A172 (cell line): Measurements from ENCODE around the gene ZMIZ1. TPM values are rescaled to one million over a fixed set of nuclear protein-coding genes. Genes with fewer than 3 reads are reported as not detected.
A peak's percentile ranks its signal among the peaks of the same experiment; 100 is the strongest.

Experiments
- DNase-seq: peaks from one replicate; pipeline ENCODE4 v3.0.0-alpha.2; 2015; ENCODE audit warnings: low spot score
- total RNA-seq: library from RNA; depleted of rRNA; stranded (reverse); fragments of >200 nt; shearing (Covaris generic); gene quantifications from 2 replicates; pipeline ENCODE4 v1.2.3, GENCODE V29; 2014

Gene ZMIZ1
- total RNA-seq, 1 experiment from 2014 or later = 16.6 TPM

- no peak for DNase-seq
Measured at GRCh38 chr10:79207096-79207357, 138.3 kb downstream of the ZMIZ1 start.

GRCh38 chr10:79207726-79208125 is 139.0 kb downstream of the ZMIZ1 start:
- no peak for DNase-seq

GRCh38 chr10:79208251-79208983 is 139.7 kb downstream of the ZMIZ1 start:
- no peak for DNase-seq

GRCh38 chr10:79209340-79209739 is 140.6 kb downstream of the ZMIZ1 start:
- DNase-seq = no peak

- no peak for DNase-seq
Measured at GRCh38 chr10:79209831-79210230, 141.1 kb downstream of the ZMIZ1 start.

GRCh38 chr10:79210672-79211071 is 141.9 kb downstream of the ZMIZ1 start:
- no peak for DNase-seq

- no peak for DNase-seq
Measured at GRCh38 chr10:79211616-79212015, 142.8 kb downstream of the ZMIZ1 start.

GRCh38 chr10:79215531-79215930 is 146.8 kb downstream of the ZMIZ1 start:
- no peak for DNase-seq

GRCh38 chr10:79219322-79219957 is 150.7 kb downstream of the ZMIZ1 start:
- DNase-seq = no peak

- DNase-seq = no peak
Measured at GRCh38 chr10:79220307-79220706, 151.5 kb downstream of the ZMIZ1 start.

GRCh38 chr10:79221110-79222051 is 152.6 kb downstream of the ZMIZ1 start:
- DNase-seq = no peak

GRCh38 chr10:79222186-79222585 is 153.4 kb downstream of the ZMIZ1 start:
- no peak for DNase-seq

- DNase-seq = peak; percentile 51
Measured at GRCh38 chr10:79223091-79224048, 154.6 kb downstream of the ZMIZ1 start.

GRCh38 chr10:79224263-79224949 is 155.6 kb downstream of the ZMIZ1 start:
- no peak for DNase-seq

GRCh38 chr10:79224992-79225391 is 156.2 kb downstream of the ZMIZ1 start:
- DNase-seq = no peak

- DNase-seq = no peak
Measured at GRCh38 chr10:79226391-79227245, 157.9 kb downstream of the ZMIZ1 start.

- DNase-seq = no peak
Measured at GRCh38 chr10:79229071-79229541, 160.3 kb downstream of the ZMIZ1 start.

- no peak for DNase-seq
Measured at GRCh38 chr10:79229830-79230327, 161.1 kb downstream of the ZMIZ1 start.

- no peak for DNase-seq
Measured at GRCh38 chr10:79230328-79230830, 161.6 kb downstream of the ZMIZ1 start.
